LNCaP clone FGC (cell line): ENCODE measurements around the gene CCDC97.

Experiments
- DNase-seq: peaks from one replicate; pipeline ENCODE4 v3.0.0-alpha.2; 2011; ENCODE audit warnings: low read depth
- H3K4me3 ChIP-seq: 2 replicates; pipeline ENCODE4 v1.5.1; 2011; ENCODE audit warnings: mild to moderate bottlenecking, low read depth, low read length, control low read depth
- CTCF ChIP-seq: IDR thresholded peaks from 2 replicates; pipeline ENCODE4 v1.5.1; 2012; ENCODE audit warnings: mild to moderate bottlenecking; ENCODE audit not compliant: control insufficient read depth, insufficient read depth; ENCODE audit errors: extremely low read depth

CCDC97 gene

GRCh38 chr19:41324921-41325639, 15.1 kb downstream of the CCDC97 start:
- no peak for TF ChIP-seq CTCF
- no peak for DNase-seq
- H3K4me3 ChIP-seq: no peak overlapping the region

- no peak for DNase-seq
- no peak for TF ChIP-seq CTCF
- H3K4me3 ChIP-seq: no peak overlapping the region
Observed at GRCh38 chr19:41325640-41325946, 15.6 kb downstream of the CCDC97 start.

- no peak for DNase-seq
- no peak overlapping the region for H3K4me3 ChIP-seq
- no peak for TF ChIP-seq CTCF
Observed at GRCh38 chr19:41325947-41326706, 16.2 kb downstream of the CCDC97 start.

GRCh38 chr19:41327076-41327575, 17.2 kb downstream of the CCDC97 start:
- no peak overlapping the region for H3K4me3 ChIP-seq
- DNase-seq: no peak
- no peak for TF ChIP-seq CTCF

- no peak for TF ChIP-seq CTCF
- DNase-seq: no peak
- no peak overlapping the region for H3K4me3 ChIP-seq
Observed at GRCh38 chr19:41327576-41328156, 17.7 kb downstream of the CCDC97 start.

GRCh38 chr19:41328157-41328841, 18.3 kb downstream of the CCDC97 start:
- H3K4me3 ChIP-seq: no peak overlapping the region
- DNase-seq: no peak
- TF ChIP-seq CTCF: no peak
